Smooth muscle cell (in vitro differentiated cells): ENCODE measurements around the gene ZNF839. TPM values are rescaled to one million over a fixed set of nuclear protein-coding genes. Genes with fewer than 3 reads are reported as not detected.

Experiments
- DNase-seq: peaks from one replicate; lab custom pipeline; 2025; ENCODE audit not compliant: unreplicated experiment; lab: John Stamatoyannopoulos, UW
- H2AFZ ChIP-seq: fragments of 200-600 bp; sonication (generic); 2 replicates; pipeline ENCODE4 v1.6.0; 2016; ENCODE audit warnings: antibody characterized with exemption, low read depth, mild to moderate bottlenecking
- H3F3A ChIP-seq: fragments of 200-600 bp; sonication (generic); 2 replicates; pipeline ENCODE4 v1.6.0; 2017; ENCODE audit warnings: antibody characterized with exemption, low read depth
- H3K27ac ChIP-seq: fragments of 200-600 bp; sonication (generic); 2 replicates; pipeline ENCODE4 v1.5.1; 2016; ENCODE audit warnings: low read depth, mild to moderate bottlenecking
- H3K27me3 ChIP-seq: fragments of 200-600 bp; sonication (generic); 2 replicates; pipeline ENCODE4 v1.6.1; 2016; ENCODE audit warnings: low read depth, mild to moderate bottlenecking
- H3K36me3 ChIP-seq: fragments of 200-600 bp; sonication (generic); 2 replicates; pipeline ENCODE4 v1.5.1; 2016; ENCODE audit warnings: low read depth
- H3K4me1 ChIP-seq: fragments of 200-600 bp; sonication (generic); 2 replicates; pipeline ENCODE4 v1.5.1; 2016; ENCODE audit warnings: low read depth
- H3K4me2 ChIP-seq: fragments of 200-600 bp; sonication (generic); 2 replicates; pipeline ENCODE4 v1.6.0; 2016; ENCODE audit warnings: mild to moderate bottlenecking
- H3K4me3 ChIP-seq: fragments of 200-600 bp; sonication (generic); 2 replicates; pipeline ENCODE4 v1.5.1; 2016; ENCODE audit warnings: mild to moderate bottlenecking
- H3K79me2 ChIP-seq: fragments of 200-600 bp; sonication (generic); 2 replicates; pipeline ENCODE4 v1.6.0; 2016; ENCODE audit warnings: low read depth, mild to moderate bottlenecking
- H3K9ac ChIP-seq: fragments of 200-600 bp; sonication (generic); 2 replicates; pipeline ENCODE4 v1.6.0; 2016; ENCODE audit warnings: low read depth
- H3K9me3 ChIP-seq: fragments of 200-600 bp; sonication (generic); replicated peaks from 2 replicates; pipeline ENCODE4 v1.5.1; 2016; ENCODE audit warnings: low read depth
- H4K20me1 ChIP-seq: fragments of 200-600 bp; sonication (generic); 2 replicates; pipeline ENCODE4 v1.6.0; 2016; ENCODE audit warnings: low read depth
- WGBS: methylation state at CpG from one replicate; pipeline ENCODE4 v1.1.7; 2016; ENCODE audit warnings: low lambda C conversion rate; 5-methylcytosine and 5-hydroxymethylcytosine counted together
- polyA plus RNA-seq: library from polyadenylated mRNA; unstranded; fragments of >200 nt; fragmentation: Nextera tagmentation; extraction: Ambion mirVana; gene quantifications from 2 replicates; pipeline ENCODE4 v1.2.1, GENCODE V29; 2016
- total RNA-seq: library from RNA; depleted of rRNA; stranded (reverse); fragments of >200 nt; gene quantifications from 2 replicates; pipeline ENCODE4 v1.2.3, GENCODE V29; 2014
- TF ChIP-seq, protein P1 (sequence below): fragments of 200-600 bp; sonication (generic); IDR thresholded peaks from 2 replicates; pipeline ENCODE4 v1.5.1; 2017; ENCODE audit warnings: borderline replicate concordance, mild to moderate bottlenecking, antibody characterized with exemption; ENCODE audit not compliant: insufficient read depth, poor library complexity, severe bottlenecking

Gene ZNF839
- total and polyA plus RNA-seq, 2 experiments from 2014 or later: 4.0 to 13.1 TPM

DNA sequence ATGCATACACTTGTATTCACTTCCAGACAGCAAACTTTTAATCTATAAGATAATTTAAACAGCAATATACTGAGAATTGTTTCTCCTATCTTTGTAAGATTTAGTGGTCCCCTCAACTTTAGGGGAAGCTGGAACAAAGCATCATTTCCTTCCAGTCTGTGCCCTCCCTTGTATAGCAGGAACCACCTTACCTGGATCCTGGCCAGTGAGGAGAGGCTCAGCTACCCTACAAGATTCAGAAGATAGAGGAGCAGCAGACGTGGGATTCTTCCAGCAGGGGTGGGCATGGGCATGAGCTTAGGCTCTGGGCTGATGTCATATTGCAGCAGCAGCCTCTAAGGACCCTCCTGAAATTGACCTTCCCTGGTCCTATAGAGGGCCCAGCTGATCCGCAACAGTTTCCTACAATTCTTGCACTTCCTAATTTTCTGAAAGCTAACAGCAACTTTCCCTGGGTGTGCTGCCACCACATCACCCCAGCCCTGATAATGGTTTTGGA, 35.9 kb upstream of the ZNF839 start:
- H3K27me3 ChIP-seq: no peaks in the 10 kb centered on the region
- TF ChIP-seq, protein P1, sequence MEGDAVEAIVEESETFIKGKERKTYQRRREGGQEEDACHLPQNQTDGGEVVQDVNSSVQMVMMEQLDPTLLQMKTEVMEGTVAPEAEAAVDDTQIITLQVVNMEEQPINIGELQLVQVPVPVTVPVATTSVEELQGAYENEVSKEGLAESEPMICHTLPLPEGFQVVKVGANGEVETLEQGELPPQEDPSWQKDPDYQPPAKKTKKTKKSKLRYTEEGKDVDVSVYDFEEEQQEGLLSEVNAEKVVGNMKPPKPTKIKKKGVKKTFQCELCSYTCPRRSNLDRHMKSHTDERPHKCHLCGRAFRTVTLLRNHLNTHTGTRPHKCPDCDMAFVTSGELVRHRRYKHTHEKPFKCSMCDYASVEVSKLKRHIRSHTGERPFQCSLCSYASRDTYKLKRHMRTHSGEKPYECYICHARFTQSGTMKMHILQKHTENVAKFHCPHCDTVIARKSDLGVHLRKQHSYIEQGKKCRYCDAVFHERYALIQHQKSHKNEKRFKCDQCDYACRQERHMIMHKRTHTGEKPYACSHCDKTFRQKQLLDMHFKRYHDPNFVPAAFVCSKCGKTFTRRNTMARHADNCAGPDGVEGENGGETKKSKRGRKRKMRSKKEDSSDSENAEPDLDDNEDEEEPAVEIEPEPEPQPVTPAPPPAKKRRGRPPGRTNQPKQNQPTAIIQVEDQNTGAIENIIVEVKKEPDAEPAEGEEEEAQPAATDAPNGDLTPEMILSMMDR: no peak
- 68% methylated on average over 2 of the region's 2 CpGs for WGBS

DNA sequence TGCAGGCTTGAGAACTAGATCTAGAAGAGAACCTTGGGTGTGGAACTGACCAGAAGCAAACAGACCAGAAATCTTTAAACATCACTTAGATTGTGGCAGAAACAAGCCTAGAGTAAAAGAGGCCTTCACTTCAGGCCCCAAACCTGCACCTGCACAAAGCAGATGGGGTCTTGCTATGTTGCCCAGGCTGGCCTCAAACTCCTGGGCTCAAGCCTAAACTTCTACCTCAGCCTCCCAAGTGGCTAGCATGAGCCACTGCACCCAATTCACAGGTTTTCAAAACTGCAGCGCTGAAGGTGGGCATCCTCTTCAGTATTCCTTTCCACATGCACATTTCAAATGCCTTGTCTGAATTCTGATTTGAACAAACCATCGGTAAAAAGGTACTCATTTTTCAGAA, 34.4 kb upstream of the ZNF839 start:
- TF ChIP-seq, protein P1: no peak
- WGBS: 91% methylated on average over 2 of the region's 2 CpGs
- no peaks in the 10 kb centered on the region for H3K9me3 ChIP-seq

More for the DNA sequence above, 35.9 kb upstream of the ZNF839 start:
- Histone ChIP-seq H3K36me3 (no peaks in the 10 kb centered on the region), H3F3A (no peaks in the 10 kb centered on the region), H3K9me3 (no peaks in the 10 kb centered on the region), H3K79me2 (no peaks in the 10 kb centered on the region), H3K27ac (no peak overlapping the region), H3K4me3 (no peak overlapping the region), H3K4me1 (no peaks in the 10 kb centered on the region), H4K20me1 (no peaks in the 10 kb centered on the region), H2AFZ (no peak overlapping the region), H3K4me2 (no peak overlapping the region), H3K9ac (no peak overlapping the region)
- no peak for DNase-seq

DNA sequence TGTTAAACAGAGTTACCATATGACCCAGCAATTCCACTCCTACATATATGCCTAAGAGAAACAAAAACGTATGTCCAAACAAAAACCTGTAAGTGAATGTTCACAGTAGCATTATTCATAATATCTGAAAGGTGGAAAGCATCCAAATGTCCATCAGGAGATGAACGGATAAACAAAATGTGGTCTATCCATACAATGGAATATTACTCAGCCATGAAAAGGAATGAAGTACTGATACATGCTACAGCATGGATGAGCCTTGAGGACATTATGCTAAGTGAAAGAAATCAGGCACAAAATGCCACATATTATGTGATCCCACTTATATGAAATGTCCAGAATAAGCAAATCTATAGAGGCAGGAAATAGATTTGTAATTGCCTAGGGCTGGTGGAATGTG, 31.4 kb upstream of the ZNF839 start:
- H3K36me3 ChIP-seq: no peaks in the 10 kb centered on the region
- H3K4me1 ChIP-seq: no peaks in the 10 kb centered on the region
- TF ChIP-seq, protein P1: no peak
- no peak for DNase-seq
- H2AFZ ChIP-seq: no peak overlapping the region
- H3K27ac ChIP-seq: no peak overlapping the region
- no peak overlapping the region for H3K9ac ChIP-seq
- WGBS: 96% methylated on average over 2 of the region's 2 CpGs
- no peaks in the 10 kb centered on the region for H3K79me2 ChIP-seq
- H3K4me2 ChIP-seq: no peak overlapping the region
- no peaks in the 10 kb centered on the region for H3F3A ChIP-seq
- H3K27me3 ChIP-seq: no peaks in the 10 kb centered on the region
- H3K9me3 ChIP-seq: no peaks in the 10 kb centered on the region
- H3K4me3 ChIP-seq: no peak overlapping the region
- no peaks in the 10 kb centered on the region for H4K20me1 ChIP-seq

More for the DNA sequence above, 34.4 kb upstream of the ZNF839 start:
- no peak overlapping the region for H3K9ac ChIP-seq
- H3K36me3 ChIP-seq: no peaks in the 10 kb centered on the region
- no peak overlapping the region for H2AFZ ChIP-seq
- H3K79me2 ChIP-seq: no peaks in the 10 kb centered on the region
- no peaks in the 10 kb centered on the region for H3F3A ChIP-seq
- H3K4me2 ChIP-seq: no peak overlapping the region
- H3K4me3 ChIP-seq: no peak overlapping the region
- no peaks in the 10 kb centered on the region for H4K20me1 ChIP-seq
- no peak for DNase-seq
- H3K4me1 ChIP-seq: no peaks in the 10 kb centered on the region
- no peaks in the 10 kb centered on the region for H3K27me3 ChIP-seq
- H3K27ac ChIP-seq: no peak overlapping the region

DNA sequence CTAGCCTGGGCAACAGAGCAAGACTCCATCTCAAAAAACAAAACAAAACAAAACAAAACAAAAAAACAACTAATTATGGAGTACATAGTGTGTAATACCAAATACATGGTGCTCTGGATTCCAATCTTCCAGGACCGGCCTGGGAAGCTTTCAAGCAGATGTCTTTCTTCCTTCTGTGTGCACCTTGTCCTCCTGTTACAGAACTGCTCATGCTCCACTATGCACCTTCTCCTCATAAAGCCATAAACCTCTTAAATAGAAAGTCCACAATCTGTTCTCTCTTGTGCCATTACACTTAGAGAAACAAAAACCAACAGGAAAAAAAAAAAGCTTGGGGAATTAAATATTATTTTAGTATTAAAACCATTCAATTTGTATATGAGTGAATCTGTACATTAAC, 27.1 kb upstream of the ZNF839 start:
- Histone ChIP-seq H3K9me3 (no peaks in the 10 kb centered on the region), H3F3A (no peaks in the 10 kb centered on the region), H4K20me1 (no peaks in the 10 kb centered on the region), H3K27me3 (no peaks in the 10 kb centered on the region), H2AFZ (no peak overlapping the region), H3K9ac (no peak overlapping the region), H3K4me1 (no peaks in the 10 kb centered on the region), H3K36me3 (no peaks in the 10 kb centered on the region), H3K79me2 (no peaks in the 10 kb centered on the region), H3K4me2 (no peak overlapping the region), H3K27ac (no peak overlapping the region), H3K4me3 (no peak overlapping the region)
- TF ChIP-seq, protein P1: no peak
- WGBS: 89% methylated on average over 1 of the region's 1 CpG
- no peak for DNase-seq
